Liver (tissue), 3 donors: ENCODE results near the gene HBG2.
"Not testable (repeated sequence)": the region's sequence is repeated elsewhere in the genome, so short reads cannot be mapped to it uniquely, and the experiment has no call there.

ENCODE experiments used
- CTCF ChIP-seq: fragments of 150-350 bp; IDR thresholded peaks from 2 replicates; pipeline ENCODE4 v1.5.1; 2017; ENCODE audit warnings: improper control_type of control experiment, low read depth, low read length; ENCODE audit not compliant: missing input control
- TAF1 ChIP-seq: conservative IDR thresholded peaks from 2 replicates; pipeline ENCODE4 v1.6.1; 2016; ENCODE audit warnings: antibody characterized with exemption, mild to moderate bottlenecking
- TF ChIP-seq, protein P1 (sequence below): IDR thresholded peaks from 2 replicates; pipeline ENCODE4 v1.6.1; 2016; ENCODE audit warnings: antibody characterized with exemption, mild to moderate bottlenecking
- donor health status: healthy.
- donor health status: healthy.

DNA sequence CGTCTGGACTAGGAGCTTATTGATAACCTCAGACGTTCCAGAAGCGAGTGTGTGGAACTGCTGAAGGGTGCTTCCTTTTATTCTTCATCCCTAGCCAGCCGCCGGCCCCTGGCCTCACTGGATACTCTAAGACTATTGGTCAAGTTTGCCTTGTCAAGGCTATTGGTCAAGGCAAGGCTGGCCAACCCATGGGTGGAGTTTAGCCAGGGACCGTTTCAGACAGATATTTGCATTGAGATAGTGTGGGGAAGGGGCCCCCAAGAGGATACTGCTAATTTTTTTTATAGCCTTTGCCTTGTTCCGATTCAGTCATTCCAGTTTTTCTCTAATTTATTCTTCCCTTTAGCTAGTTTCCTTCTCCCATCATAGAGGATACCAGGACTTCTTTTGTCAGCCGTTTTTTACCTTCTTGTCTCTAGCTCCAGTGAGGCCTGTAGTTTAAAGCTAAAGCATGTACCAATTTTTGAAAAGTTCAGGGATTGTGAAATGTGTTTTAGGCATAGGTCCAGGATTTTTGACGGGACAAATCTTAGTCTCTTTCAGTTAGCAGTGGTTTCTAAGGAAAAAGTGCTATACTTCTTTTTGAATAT, 4.7 kb downstream of the HBG2 start, which contains the start of gene HBG1:
- TF ChIP-seq TAF1, CTCF: not testable (repeated sequence)
- TF ChIP-seq, protein P1, sequence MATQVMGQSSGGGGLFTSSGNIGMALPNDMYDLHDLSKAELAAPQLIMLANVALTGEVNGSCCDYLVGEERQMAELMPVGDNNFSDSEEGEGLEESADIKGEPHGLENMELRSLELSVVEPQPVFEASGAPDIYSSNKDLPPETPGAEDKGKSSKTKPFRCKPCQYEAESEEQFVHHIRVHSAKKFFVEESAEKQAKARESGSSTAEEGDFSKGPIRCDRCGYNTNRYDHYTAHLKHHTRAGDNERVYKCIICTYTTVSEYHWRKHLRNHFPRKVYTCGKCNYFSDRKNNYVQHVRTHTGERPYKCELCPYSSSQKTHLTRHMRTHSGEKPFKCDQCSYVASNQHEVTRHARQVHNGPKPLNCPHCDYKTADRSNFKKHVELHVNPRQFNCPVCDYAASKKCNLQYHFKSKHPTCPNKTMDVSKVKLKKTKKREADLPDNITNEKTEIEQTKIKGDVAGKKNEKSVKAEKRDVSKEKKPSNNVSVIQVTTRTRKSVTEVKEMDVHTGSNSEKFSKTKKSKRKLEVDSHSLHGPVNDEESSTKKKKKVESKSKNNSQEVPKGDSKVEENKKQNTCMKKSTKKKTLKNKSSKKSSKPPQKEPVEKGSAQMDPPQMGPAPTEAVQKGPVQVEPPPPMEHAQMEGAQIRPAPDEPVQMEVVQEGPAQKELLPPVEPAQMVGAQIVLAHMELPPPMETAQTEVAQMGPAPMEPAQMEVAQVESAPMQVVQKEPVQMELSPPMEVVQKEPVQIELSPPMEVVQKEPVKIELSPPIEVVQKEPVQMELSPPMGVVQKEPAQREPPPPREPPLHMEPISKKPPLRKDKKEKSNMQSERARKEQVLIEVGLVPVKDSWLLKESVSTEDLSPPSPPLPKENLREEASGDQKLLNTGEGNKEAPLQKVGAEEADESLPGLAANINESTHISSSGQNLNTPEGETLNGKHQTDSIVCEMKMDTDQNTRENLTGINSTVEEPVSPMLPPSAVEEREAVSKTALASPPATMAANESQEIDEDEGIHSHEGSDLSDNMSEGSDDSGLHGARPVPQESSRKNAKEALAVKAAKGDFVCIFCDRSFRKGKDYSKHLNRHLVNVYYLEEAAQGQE, result not testable (repeated sequence)
